Activated gamma-delta T cell treated with anti-CD3 and anti-CD28 coated beads, Interleukin-2, amount 50 U/mL, for 16 hours (primary cell): ENCODE measurements around the gene JAKMIP2.
"Not testable (repeated sequence)": the region's sequence is repeated elsewhere in the genome, so short reads cannot be mapped to it uniquely, and the experiment has no call there.

Experiments
- DNase-seq: peaks from one replicate; pipeline ENCODE4 v3.0.0-alpha.2; 2020; ENCODE audit warnings: low read depth

Gene JAKMIP2

GRCh38 chr5:147557876-147558745 is 224.4 kb downstream of the JAKMIP2 start:
- DNase-seq: no peak

- no peak for DNase-seq
These were observed 227.4 kb downstream of the JAKMIP2 start for GRCh38 chr5:147555176-147555575.

- no peak for DNase-seq
These were observed 228.2 kb downstream of the JAKMIP2 start for GRCh38 chr5:147554261-147554817.

GRCh38 chr5:147553817-147554216 is 228.7 kb downstream of the JAKMIP2 start:
- DNase-seq: not testable (repeated sequence)

GRCh38 chr5:147552897-147553296 is 229.6 kb downstream of the JAKMIP2 start:
- no peak for DNase-seq

- no peak for DNase-seq
These were observed 230.9 kb downstream of the JAKMIP2 start for GRCh38 chr5:147551677-147552076.

- DNase-seq: no peak
These were observed 234.8 kb downstream of the JAKMIP2 start for GRCh38 chr5:147547730-147548129.

- no peak for DNase-seq
These were observed 238.0 kb downstream of the JAKMIP2 start for GRCh38 chr5:147544556-147544955.

- no peak for DNase-seq
These were observed 243.5 kb downstream of the JAKMIP2 start for GRCh38 chr5:147539053-147539452.

- no peak for DNase-seq
These were observed 244.3 kb downstream of the JAKMIP2 start for GRCh38 chr5:147538236-147538635.
